ENCODE data around the gene MGMT. TPM values are rescaled to one million over a fixed set of nuclear protein-coding genes. Genes with fewer than 3 reads are reported as not detected.

MGMT gene
- total and polyA plus RNA-seq, 7 donors, result 4.2 to 13.3 (median 7.5) TPM

- ATAC-seq (no peak), DNase-seq (no peak)
- TF ChIP-seq CTCF (IDR thresholded peaks at IDR 0.05), result no peak
- Histone ChIP-seq H3K4me3 (no peak overlapping the region), H3K4me1 (no peaks in the 10 kb centered on the region), H3K27ac (no peak overlapping the region), H3K9me3 (no peaks in the 10 kb centered on the region), H3K36me3 (ENCODE audit: insufficient read depth in 1 of 2, low read depth in 1 of 2) (no peaks in the 10 kb centered on the region), H3K27me3 (ENCODE audit: insufficient read depth in 3 of 3, low read length in 2 of 3) (no peaks in the 10 kb centered on the region)
- WGBS, 3 donors, result 93 to 94% (median 93%) methylated on average over 15 of the region's 15 CpGs
- intact Hi-C loops (cut with DNase I), result no loop called here
Measured at GRCh38 chr10:129652021-129652420, 185.0 kb downstream of the MGMT start.

- Histone ChIP-seq H3K9me3 (no peaks in the 10 kb centered on the region), H3K36me3 (ENCODE audit: insufficient read depth in 1 of 2, low read depth in 1 of 2) (no peaks in the 10 kb centered on the region), H3K4me1 (no peaks in the 10 kb centered on the region), H3K27ac (no peak overlapping the region), H3K27me3 (ENCODE audit: insufficient read depth in 3 of 3, low read length in 2 of 3) (no peaks in the 10 kb centered on the region), H3K4me3 (no peak overlapping the region)
- ATAC-seq (no peak), DNase-seq (no peak)
- TF ChIP-seq CTCF (IDR thresholded peaks at IDR 0.05), result no peak
- WGBS, 3 donors, result 69 to 79% (median 70%) methylated on average over 21 to 22 of the region's 22 CpGs
- intact Hi-C loops (cut with DNase I), result no loop called here
Measured at GRCh38 chr10:129652521-129653201, 185.6 kb downstream of the MGMT start.

- ATAC-seq, result no peak
- 93 to 96% (median 94%) methylated on average over 8 of the region's 8 CpGs for WGBS, 3 donors
Measured at GRCh38 chr10:129653428-129653827, 186.4 kb downstream of the MGMT start.

DNA sequence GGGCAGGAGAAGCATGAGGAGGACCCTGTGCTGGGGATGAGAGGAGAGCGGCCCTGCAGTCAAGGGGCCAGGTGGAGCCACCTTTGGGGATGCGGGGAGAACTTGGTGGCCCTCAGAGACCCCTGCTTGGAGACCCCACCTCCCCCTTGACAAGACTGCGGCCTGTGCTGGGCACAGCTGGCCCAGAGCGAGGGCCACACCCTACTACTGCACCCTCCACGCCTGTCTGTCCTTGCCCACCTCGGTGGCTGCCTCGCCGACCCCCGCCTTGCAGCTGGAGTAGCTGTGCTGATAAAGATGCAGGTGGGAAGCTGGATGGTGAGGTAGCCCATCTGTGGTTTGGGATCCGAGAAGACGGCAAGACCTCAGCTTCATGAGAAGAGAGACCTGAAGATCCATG is 186.8 kb downstream of the MGMT start:
- Histone ChIP-seq H3K4me1 (no peaks in the 10 kb centered on the region), H3K27me3 (ENCODE audit: insufficient read depth in 3 of 3, low read length in 2 of 3) (no peaks in the 10 kb centered on the region), H3K36me3 (ENCODE audit: insufficient read depth in 1 of 2, low read depth in 1 of 2) (no peaks in the 10 kb centered on the region), H3K4me3 (no peak overlapping the region), H3K27ac (no peak overlapping the region), H3K9me3 (no peaks in the 10 kb centered on the region)
- ATAC-seq (no peak), DNase-seq (no peak)
- intact Hi-C loops (cut with DNase I), result no loop called here
- WGBS, 3 donors, result 84 to 95% (median 90%) methylated on average over 11 of the region's 11 CpGs
- TF ChIP-seq CTCF (IDR thresholded peaks at IDR 0.05), result no peak

More at GRCh38 chr10:129653428-129653827, 186.4 kb downstream of the MGMT start:
- Histone ChIP-seq H3K9me3 (no peaks in the 10 kb centered on the region), H3K36me3 (ENCODE audit: insufficient read depth in 1 of 2, low read depth in 1 of 2) (no peaks in the 10 kb centered on the region), H3K27me3 (ENCODE audit: insufficient read depth in 3 of 3, low read length in 2 of 3) (no peaks in the 10 kb centered on the region), H3K4me1 (no peaks in the 10 kb centered on the region), H3K4me3 (no peak overlapping the region), H3K27ac (no peak overlapping the region)
- no peak for DNase-seq
- TF ChIP-seq CTCF (IDR thresholded peaks at IDR 0.05), result no peak
- intact Hi-C loops (cut with DNase I), result no loop called here

DNA sequence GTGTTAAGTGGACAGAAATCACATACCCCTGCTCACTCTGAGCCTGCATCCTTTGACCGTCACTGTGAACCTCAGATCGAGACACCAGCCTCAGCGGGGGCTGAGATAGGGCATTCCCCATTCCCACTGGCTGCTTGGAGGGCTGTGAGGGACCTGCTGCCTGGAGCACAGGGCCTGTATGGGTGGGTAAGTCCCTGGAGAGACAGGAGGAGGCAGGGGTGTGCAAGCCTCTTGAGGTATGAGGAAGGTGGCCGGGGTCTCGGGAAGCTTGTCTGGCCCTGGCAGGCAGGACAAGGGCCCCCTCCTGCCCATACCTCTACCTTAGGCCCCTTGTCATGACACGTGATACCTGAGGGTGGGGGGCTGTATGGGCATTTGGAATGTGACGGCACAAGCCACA is 187.4 kb downstream of the MGMT start:
- intact Hi-C loops (cut with DNase I), result no loop called here
- H3K9me3 ChIP-seq, result no peaks in the 10 kb centered on the region
- no peak for DNase-seq
- H3K4me1 ChIP-seq, result no peaks in the 10 kb centered on the region
- TF ChIP-seq CTCF (IDR thresholded peaks at IDR 0.05), result no peak
- no peaks in the 10 kb centered on the region for H3K36me3 ChIP-seq (ENCODE audit: insufficient read depth in 1 of 2, low read depth in 1 of 2)
- no peak overlapping the region for H3K4me3 ChIP-seq
- no peak for ATAC-seq
- 90 to 97% (median 96%) methylated on average over 7 of the region's 7 CpGs for WGBS, 3 donors
- no peaks in the 10 kb centered on the region for H3K27me3 ChIP-seq (ENCODE audit: insufficient read depth in 3 of 3, low read length in 2 of 3)
- no peak overlapping the region for H3K27ac ChIP-seq
